HL-60 (cell line): ENCODE data around the gene GAST.

Experiments
- GABPA ChIP-seq: IDR thresholded peaks from 2 replicates; pipeline ENCODE4 v1.6.1; 2012; ENCODE audit warnings: low read depth
- POLR2AphosphoS5 ChIP-seq: IDR thresholded peaks from 2 replicates; pipeline ENCODE4 v1.6.1; 2012; ENCODE audit warnings: low read depth
- TF ChIP-seq, protein P1 (sequence below): IDR thresholded peaks from one replicate; pipeline ENCODE4 v1.5.1; 2011; ENCODE audit warnings: low read length, control low read depth, inconsistent platforms; ENCODE audit not compliant: insufficient read depth

DNA sequence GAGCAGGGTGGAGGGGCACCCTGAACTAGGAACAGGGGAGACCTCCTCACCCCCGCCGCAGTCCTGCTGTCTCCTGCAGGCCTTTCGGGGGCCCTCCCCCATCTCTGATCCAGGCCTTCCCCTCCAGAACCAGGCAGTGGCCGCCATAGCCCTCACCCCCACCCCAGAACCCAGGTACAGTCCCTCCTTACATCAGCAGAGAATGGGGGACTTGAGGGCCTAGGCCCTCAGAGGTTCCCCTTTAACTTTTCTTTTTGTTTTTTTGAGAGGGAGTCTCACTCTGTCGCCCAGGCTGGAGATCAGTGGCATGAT is 26.6 kb downstream of the GAST start:
- TF ChIP-seq, protein P1, sequence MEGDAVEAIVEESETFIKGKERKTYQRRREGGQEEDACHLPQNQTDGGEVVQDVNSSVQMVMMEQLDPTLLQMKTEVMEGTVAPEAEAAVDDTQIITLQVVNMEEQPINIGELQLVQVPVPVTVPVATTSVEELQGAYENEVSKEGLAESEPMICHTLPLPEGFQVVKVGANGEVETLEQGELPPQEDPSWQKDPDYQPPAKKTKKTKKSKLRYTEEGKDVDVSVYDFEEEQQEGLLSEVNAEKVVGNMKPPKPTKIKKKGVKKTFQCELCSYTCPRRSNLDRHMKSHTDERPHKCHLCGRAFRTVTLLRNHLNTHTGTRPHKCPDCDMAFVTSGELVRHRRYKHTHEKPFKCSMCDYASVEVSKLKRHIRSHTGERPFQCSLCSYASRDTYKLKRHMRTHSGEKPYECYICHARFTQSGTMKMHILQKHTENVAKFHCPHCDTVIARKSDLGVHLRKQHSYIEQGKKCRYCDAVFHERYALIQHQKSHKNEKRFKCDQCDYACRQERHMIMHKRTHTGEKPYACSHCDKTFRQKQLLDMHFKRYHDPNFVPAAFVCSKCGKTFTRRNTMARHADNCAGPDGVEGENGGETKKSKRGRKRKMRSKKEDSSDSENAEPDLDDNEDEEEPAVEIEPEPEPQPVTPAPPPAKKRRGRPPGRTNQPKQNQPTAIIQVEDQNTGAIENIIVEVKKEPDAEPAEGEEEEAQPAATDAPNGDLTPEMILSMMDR, result no peak
- TF ChIP-seq POLR2AphosphoS5 (no peak), GABPA (no peak)
